Neural progenitor cell (in vitro differentiated cells): ENCODE data around the gene CPOX.

ENCODE experiments used
- CTCF ChIP-seq: fragments of 200-600 bp; sonication (generic); IDR thresholded peaks from 2 replicates; pipeline ENCODE4 v1.5.1; 2017; ENCODE audit warnings: antibody characterized with exemption, mild to moderate bottlenecking
- EZH2 ChIP-seq: fragments of 200-600 bp; sonication (generic); IDR thresholded peaks from 2 replicates; pipeline ENCODE4 v1.6.1; 2017; ENCODE audit warnings: antibody characterized with exemption, mild to moderate bottlenecking, moderate library complexity

- TF ChIP-seq CTCF (no peak), EZH2 (no peak)
Observed at GRCh38 chr3:98601180-98601579, 7.8 kb upstream of the CPOX start.
